WTC11 (cell line): ENCODE measurements around the gene FOLR2. TPM values are rescaled to one million over a fixed set of nuclear protein-coding genes. Genes with fewer than 3 reads are reported as not detected.

Experiments
- ATAC-seq: fragments of 200-7000 bp; cut with Tn5 transposase; 2 replicates; pipeline ENCODE4 v1.10.0; 2021; ENCODE audit warnings: mild to moderate bottlenecking, moderate library complexity
- CTCF ChIA-PET: fragments of 300-600 bp; sonication (Branson Sonifier 250); formaldehyde crosslinking; loops from one replicate; lab custom pipeline; 2021; ENCODE audit warnings: antibody characterized with exemption; lab: Charles Lee
- POLR2A ChIA-PET: fragments of 350-600 bp; sonication (Branson Sonifier 250); formaldehyde crosslinking; loops from one replicate; lab custom pipeline; 2021; ENCODE audit warnings: antibody characterized with exemption; lab: Charles Lee
- DNase-seq: peaks from one replicate; pipeline ENCODE4 v3.0.0; 2021; ENCODE audit warnings: low spot score
- H3K27ac Mint-ChIP-seq: 2 replicates; pipeline ENCODE4 v1.8.0; 2021; ENCODE audit warnings: mixed read lengths
- H3K27me3 Mint-ChIP-seq: 2 replicates; pipeline ENCODE4 v1.8.0; 2021; ENCODE audit warnings: low read depth, mild to moderate bottlenecking, moderate library complexity, mixed read lengths
- H3K36me3 Mint-ChIP-seq: 2 replicates; pipeline ENCODE4 v1.8.0; 2021; ENCODE audit warnings: mixed read lengths
- H3K4me1 Mint-ChIP-seq: 2 replicates; pipeline ENCODE4 v1.8.0; 2022; ENCODE audit warnings: mixed read lengths
- H3K4me3 Mint-ChIP-seq: 2 replicates; pipeline ENCODE4 v1.8.0; 2021; ENCODE audit warnings: mild to moderate bottlenecking, moderate library complexity, mixed read lengths
- H3K9me3 Mint-ChIP-seq: 2 replicates; pipeline ENCODE4 v1.8.0; 2021; ENCODE audit warnings: mixed read lengths
- AFF4 ChIP-seq: sonication (generic); formaldehyde crosslinking; IDR thresholded peaks from 2 replicates; pipeline ENCODE4 v1.8.1; 2023; ENCODE audit warnings: mild to moderate bottlenecking, missing genetic modification reagents, borderline replicate concordance
- AR ChIP-seq: fragments of 250-450 bp; sonication (Bioruptor Pico); IDR thresholded peaks from 2 replicates; pipeline ENCODE4 v1.9.0; 2021; ENCODE audit warnings: mild to moderate bottlenecking
- ELF4 ChIP-seq: sonication (generic); formaldehyde crosslinking; IDR thresholded peaks from 2 replicates; pipeline ENCODE4 v1.8.1; 2022; ENCODE audit warnings: low read depth, mild to moderate bottlenecking, moderate library complexity, missing genetic modification reagents
- EMX1 ChIP-seq: fragments of 250-450 bp; sonication (Bioruptor Pico); IDR thresholded peaks from 2 replicates; pipeline ENCODE4 v1.8.0; 2021; ENCODE audit warnings: mild to moderate bottlenecking
- ESRRA ChIP-seq: sonication (generic); formaldehyde crosslinking; IDR thresholded peaks from 2 replicates; pipeline ENCODE4 v1.8.1; 2022; ENCODE audit warnings: mild to moderate bottlenecking, missing genetic modification reagents, borderline replicate concordance
- FOXK1 ChIP-seq: sonication (generic); formaldehyde crosslinking; IDR thresholded peaks from 2 replicates; pipeline ENCODE4 v1.8.0; 2022; ENCODE audit warnings: mild to moderate bottlenecking, moderate library complexity, missing genetic modification reagents
- IRF2 ChIP-seq: sonication (generic); formaldehyde crosslinking; IDR thresholded peaks from 2 replicates; pipeline ENCODE4 v1.8.0; 2022; ENCODE audit warnings: low read depth, missing genetic modification reagents, borderline replicate concordance
- JAZF1 ChIP-seq: fragments of 250-450 bp; sonication (Bioruptor Pico); IDR thresholded peaks from 2 replicates; pipeline ENCODE4 v1.9.0; 2021; ENCODE audit warnings: moderate library complexity, mild to moderate bottlenecking, inconsistent platforms
- KAT7 ChIP-seq: sonication (generic); formaldehyde crosslinking; IDR thresholded peaks from 2 replicates; pipeline ENCODE4 v1.8.1; 2023; ENCODE audit warnings: missing genetic modification reagents, mild to moderate bottlenecking, borderline replicate concordance
- NR1H2 ChIP-seq: sonication (generic); formaldehyde crosslinking; IDR thresholded peaks from 2 replicates; pipeline ENCODE4 v1.9.0; 2021; ENCODE audit warnings: mild to moderate bottlenecking, moderate library complexity, missing genetic modification reagents
- SOX15 ChIP-seq: fragments of 250-450 bp; sonication (Bioruptor Pico); IDR thresholded peaks from 2 replicates; pipeline ENCODE4 v1.9.0; 2021; ENCODE audit warnings: mild to moderate bottlenecking
- STAT6 ChIP-seq: sonication (generic); formaldehyde crosslinking; conservative IDR thresholded peaks from 2 replicates; pipeline ENCODE4 v1.8.1; 2023; ENCODE audit warnings: mild to moderate bottlenecking, low read depth, missing genetic modification reagents, moderate library complexity
- TCF7 ChIP-seq: sonication (generic); formaldehyde crosslinking; IDR thresholded peaks from 2 replicates; pipeline ENCODE4 v1.8.0; 2022; ENCODE audit warnings: mild to moderate bottlenecking, low read depth, missing genetic modification reagents, moderate library complexity
- TEAD1 ChIP-seq: sonication (generic); formaldehyde crosslinking; IDR thresholded peaks from 2 replicates; pipeline ENCODE4 v1.8.0; 2022; ENCODE audit warnings: mild to moderate bottlenecking, missing genetic modification reagents
- TEAD4 ChIP-seq: sonication (generic); formaldehyde crosslinking; IDR thresholded peaks from 2 replicates; pipeline ENCODE4 v1.8.0; 2022; ENCODE audit warnings: mild to moderate bottlenecking, missing genetic modification reagents
- TP53 ChIP-seq: sonication (generic); formaldehyde crosslinking; IDR thresholded peaks from 2 replicates; pipeline ENCODE4 v1.8.1; 2023; ENCODE audit warnings: mild to moderate bottlenecking, missing genetic modification reagents
- USF2 ChIP-seq: sonication (generic); formaldehyde crosslinking; IDR thresholded peaks from 2 replicates; pipeline ENCODE4 v1.8.1; 2023; ENCODE audit warnings: mild to moderate bottlenecking, missing genetic modification reagents, moderate library complexity
- ZBTB43 ChIP-seq: sonication (generic); formaldehyde crosslinking; IDR thresholded peaks from 2 replicates; pipeline ENCODE4 v1.8.1; 2023; ENCODE audit warnings: mild to moderate bottlenecking, missing genetic modification reagents
- ZNF138 ChIP-seq: sonication (generic); formaldehyde crosslinking; conservative IDR thresholded peaks from 2 replicates; pipeline ENCODE4 v1.8.1; 2022; ENCODE audit warnings: mild to moderate bottlenecking, moderate library complexity, missing genetic modification reagents
- ZNF219 ChIP-seq: sonication (generic); formaldehyde crosslinking; IDR thresholded peaks from 2 replicates; pipeline ENCODE4 v1.8.0; 2023; ENCODE audit warnings: missing genetic modification reagents, mild to moderate bottlenecking, borderline replicate concordance
- ZNF396 ChIP-seq: fragments of 250-450 bp; sonication (Bioruptor Pico); IDR thresholded peaks from 2 replicates; pipeline ENCODE4 v1.8.0; 2021; ENCODE audit warnings: mild to moderate bottlenecking, moderate library complexity, borderline replicate concordance
- ZNF416 ChIP-seq: fragments of 250-450 bp; sonication (Bioruptor Pico); IDR thresholded peaks from 2 replicates; pipeline ENCODE4 v1.9.0; 2021; ENCODE audit warnings: mild to moderate bottlenecking, inconsistent platforms
- ZNF512 ChIP-seq: sonication (generic); formaldehyde crosslinking; IDR thresholded peaks from 2 replicates; pipeline ENCODE4 v1.8.1; 2022; ENCODE audit warnings: missing genetic modification reagents, borderline replicate concordance
- total RNA-seq: library from RNA; stranded (reverse); gene quantifications from 3 replicates; pipeline ENCODE4 v1.2.3, GENCODE V29; 2021

FOLR2 gene
- total RNA-seq, 1 experiment from 2014 or later = not detected

GRCh38 chr11:72233773-72234513, 17.3 kb downstream of the FOLR2 start (continued):
- TF ChIP-seq AR (CRISPR knock-in tag) (no peak), KAT7 (CRISPR knock-in tag) (no peak), STAT6 (CRISPR knock-in tag) (no peak), USF2 (no peak), ZNF138 (no peak), ELF4 (no peak), FOXK1 (no peak), ZNF512 (no peak), ESRRA (CRISPR knock-in tag) (no peak), IRF2 (CRISPR knock-in tag) (no peak), TEAD1 (CRISPR knock-in tag) (no peak), JAZF1 (CRISPR knock-in tag) (no peak), TEAD4 (CRISPR knock-in tag) (no peak), ZNF396 (CRISPR knock-in tag) (no peak)

- Mint-ChIP-seq H3K36me3 (peaks cover 47% of the 10 kb centered on the region), H3K9me3 (no peaks in the 10 kb centered on the region), H3K4me3 (no peak overlapping the region), H3K4me1 (peaks cover 17% of the 10 kb centered on the region), H3K27me3 (peaks cover 13% of the 10 kb centered on the region), H3K27ac (no peak overlapping the region)
- CTCF ChIA-PET = interaction anchor here (0.6 to 0.9 kb wide), 2 partner anchors 121 to 197 kb away, joined by 4 to 6 read pairs; no protein-coding TSS in a partner anchor
- no peak for DNase-seq
- ATAC-seq = no peak
- POLR2A ChIA-PET = no interaction called here
- TF ChIP-seq ZNF138 = no peak
- TF ChIP-seq AFF4 (CRISPR knock-in tag) = no peak
- TF ChIP-seq ZBTB43 (CRISPR knock-in tag) = no peak
- TF ChIP-seq TP53 (CRISPR knock-in tag) = no peak
- no peak for TF ChIP-seq TCF7 (CRISPR knock-in tag)
- TF ChIP-seq ZNF416 (CRISPR knock-in tag) = no peak
- no peak for TF ChIP-seq TEAD1 (CRISPR knock-in tag)
- no peak for TF ChIP-seq NR1H2 (CRISPR knock-in tag)
- TF ChIP-seq SOX15 = no peak
- TF ChIP-seq EMX1 (CRISPR knock-in tag) = no peak
- TF ChIP-seq ZNF219 = no peak
Measured at GRCh38 chr11:72234514-72234830, 17.9 kb downstream of the FOLR2 start.
